Gastrocnemius medialis (tissue), 4 donors: Measurements from ENCODE around the gene COL9A3.

ENCODE experiments used
- POLR2A ChIP-seq, 2 donors: fragments of 450-650 bp; IDR thresholded peaks; one replicate each; pipeline ENCODE4 v1.6.1; 2017; ENCODE audit warnings: antibody characterized with exemption in 2 of 2, mild to moderate bottlenecking in 2 of 2, moderate library complexity in 2 of 2
- TF ChIP-seq, protein P1 (sequence below), 5 experiments: fragments of 450-650 bp in 3 of 5; fragments of 200-600 bp in 2 of 5; sonication (generic) in 2 of 5; IDR thresholded peaks in 4 of 5; conservative IDR thresholded peaks in 1 of 5; 1 replicate in 4 of 5; 2 replicates in 1 of 5; pipeline ENCODE4 v1.5.1; 2016 to 2019; ENCODE audit warnings: antibody characterized with exemption in 5 of 5, mild to moderate bottlenecking in 3 of 5, moderate library complexity in 3 of 5

DNA sequence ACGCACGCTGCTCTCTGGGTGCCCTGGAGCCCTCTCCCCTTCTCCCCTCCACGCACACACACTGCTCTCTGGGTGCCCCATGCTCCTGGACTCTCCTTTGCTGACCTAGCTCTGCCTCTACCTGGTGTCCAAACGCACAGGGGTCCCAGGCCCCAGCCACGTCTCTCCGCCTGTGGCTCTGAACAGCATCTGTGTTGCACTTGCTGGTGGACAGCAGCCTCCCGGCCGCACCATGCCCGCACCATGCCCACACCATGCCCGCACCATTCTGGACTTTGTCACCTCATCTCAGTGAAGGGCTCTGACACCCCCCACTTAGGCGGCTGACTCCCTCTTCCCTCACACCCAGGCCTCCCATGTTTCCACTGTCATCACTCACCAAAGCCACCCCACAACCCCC lies 23.0 kb downstream of the COL9A3 start:
- TF ChIP-seq, protein P1, sequence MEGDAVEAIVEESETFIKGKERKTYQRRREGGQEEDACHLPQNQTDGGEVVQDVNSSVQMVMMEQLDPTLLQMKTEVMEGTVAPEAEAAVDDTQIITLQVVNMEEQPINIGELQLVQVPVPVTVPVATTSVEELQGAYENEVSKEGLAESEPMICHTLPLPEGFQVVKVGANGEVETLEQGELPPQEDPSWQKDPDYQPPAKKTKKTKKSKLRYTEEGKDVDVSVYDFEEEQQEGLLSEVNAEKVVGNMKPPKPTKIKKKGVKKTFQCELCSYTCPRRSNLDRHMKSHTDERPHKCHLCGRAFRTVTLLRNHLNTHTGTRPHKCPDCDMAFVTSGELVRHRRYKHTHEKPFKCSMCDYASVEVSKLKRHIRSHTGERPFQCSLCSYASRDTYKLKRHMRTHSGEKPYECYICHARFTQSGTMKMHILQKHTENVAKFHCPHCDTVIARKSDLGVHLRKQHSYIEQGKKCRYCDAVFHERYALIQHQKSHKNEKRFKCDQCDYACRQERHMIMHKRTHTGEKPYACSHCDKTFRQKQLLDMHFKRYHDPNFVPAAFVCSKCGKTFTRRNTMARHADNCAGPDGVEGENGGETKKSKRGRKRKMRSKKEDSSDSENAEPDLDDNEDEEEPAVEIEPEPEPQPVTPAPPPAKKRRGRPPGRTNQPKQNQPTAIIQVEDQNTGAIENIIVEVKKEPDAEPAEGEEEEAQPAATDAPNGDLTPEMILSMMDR (IDR thresholded peaks at IDR 0.05 in 4 of 5, conservative IDR thresholded peaks at IDR 0.05 in 1 of 5), result no peak
- TF ChIP-seq POLR2A (IDR thresholded peaks at IDR 0.05), result no peak
